ENCODE measurements around the gene NEIL3. TPM values are rescaled to one million over a fixed set of nuclear protein-coding genes. Genes with fewer than 3 reads are reported as not detected.

Gene NEIL3
- total RNA-seq, 4 donors from 2014 or later: 0.11 to 0.50 TPM; not detected in 2

GRCh38 chr4:177308125-177308524 is 1.5 kb upstream of the NEIL3 start:
- no peaks in the 10 kb centered on the region for H3K9me3 ChIP-seq

GRCh38 chr4:177308847-177309521 is 690 bp upstream of the NEIL3 start:
- no peaks in the 10 kb centered on the region for H3K36me3 ChIP-seq
- H3K9me3 ChIP-seq: no peaks in the 10 kb centered on the region
- no peaks in the 10 kb centered on the region for H3K27me3 ChIP-seq
- TF ChIP-seq CTCF (IDR thresholded peaks at IDR 0.05) (no peak), POLR2A (IDR thresholded peaks at IDR 0.05; ENCODE audit: low read depth) (no peak), EP300 (IDR thresholded peaks at IDR 0.05) (no peak), POLR2AphosphoS5 (IDR thresholded peaks at IDR 0.05) (no peak)
- H3K4me1 ChIP-seq: peaks cover 8 to 28% (median 16%) of the 10 kb centered on the region in 4 donors
- WGBS: 50% methylated on average over 8 of the region's 8 CpGs
- no peak for DNase-seq (ENCODE audit: extremely low spot score)
- H3K4me3 ChIP-seq: peak overlapping the region; percentile 59 to 70 (median 63)
- H3K27ac ChIP-seq (replicated peaks in 1 of 4): no peak overlapping the region
- intact Hi-C loops (cut with DNase I): no loop called here

More at GRCh38 chr4:177308125-177308524, 1.5 kb upstream of the NEIL3 start:
- no peak for DNase-seq (ENCODE audit: extremely low spot score)
- 52% methylated on average over 3 of the region's 3 CpGs for whole genome bisulfite sequencing
- H3K36me3 ChIP-seq: no peaks in the 10 kb centered on the region
- no peak overlapping the region for H3K4me3 ChIP-seq
- H3K4me1 ChIP-seq: peaks cover 8 to 28% (median 16%) of the 10 kb centered on the region in 4 donors
- no peak overlapping the region for H3K27ac ChIP-seq (replicated peaks in 1 of 4)
- TF ChIP-seq POLR2A (IDR thresholded peaks at IDR 0.05; ENCODE audit: low read depth) (no peak), POLR2AphosphoS5 (IDR thresholded peaks at IDR 0.05) (no peak), CTCF (IDR thresholded peaks at IDR 0.05) (no peak), EP300 (IDR thresholded peaks at IDR 0.05) (no peak)
- no peaks in the 10 kb centered on the region for H3K27me3 ChIP-seq
- intact Hi-C loops (cut with DNase I): no loop called here

GRCh38 chr4:177311589-177311988 is 1.9 kb downstream of the NEIL3 start:
- DNase-seq (ENCODE audit: extremely low spot score): no peak
- Histone ChIP-seq H3K4me1 (peaks cover 8 to 28% (median 16%) of the 10 kb centered on the region in 4 donors), H3K27ac (replicated peaks in 1 of 4) (no peak overlapping the region), H3K9me3 (no peaks in the 10 kb centered on the region), H3K4me3 (no peak overlapping the region), H3K27me3 (no peaks in the 10 kb centered on the region), H3K36me3 (no peaks in the 10 kb centered on the region)
- intact Hi-C loops (cut with DNase I): no loop called here
- WGBS: 95% methylated on average over 7 of the region's 7 CpGs
- TF ChIP-seq CTCF (IDR thresholded peaks at IDR 0.05): no peak
- no peak for TF ChIP-seq POLR2AphosphoS5 (IDR thresholded peaks at IDR 0.05)
- no peak for TF ChIP-seq POLR2A (IDR thresholded peaks at IDR 0.05; ENCODE audit: low read depth)
- TF ChIP-seq EP300 (IDR thresholded peaks at IDR 0.05): no peak

- no peak for DNase-seq (ENCODE audit: extremely low spot score)
- 70% methylated on average over 1 of the region's 1 CpG for WGBS
- H3K36me3 ChIP-seq: no peaks in the 10 kb centered on the region
- H3K4me1 ChIP-seq: peaks cover 8 to 21% (median 13%) of the 10 kb centered on the region in 4 donors
- H3K27ac ChIP-seq (replicated peaks in 1 of 4): no peak overlapping the region
- no peaks in the 10 kb centered on the region for H3K27me3 ChIP-seq
- TF ChIP-seq POLR2A (IDR thresholded peaks at IDR 0.05; ENCODE audit: low read depth) (no peak), EP300 (IDR thresholded peaks at IDR 0.05) (no peak), POLR2AphosphoS5 (IDR thresholded peaks at IDR 0.05) (no peak), CTCF (IDR thresholded peaks at IDR 0.05) (no peak)
- no peaks in the 10 kb centered on the region for H3K9me3 ChIP-seq
- intact Hi-C loops (cut with DNase I): no loop called here
- H3K4me3 ChIP-seq: no peak overlapping the region
Measured at GRCh38 chr4:177313263-177313662, 3.6 kb downstream of the NEIL3 start.

Measured in esophagus muscularis mucosa (tissue), 4 donors.